Omental fat pad (tissue), 4 donors: ENCODE data around the gene FRMD4A. TPM values are rescaled to one million over a fixed set of nuclear protein-coding genes. Genes with fewer than 3 reads are reported as not detected.

ENCODE experiments used
- ATAC-seq: fragments of 150-250 bp; one replicate; pipeline ENCODE4 v1.9.1; 2016; ENCODE audit warnings: mild to moderate bottlenecking, moderate library complexity; ENCODE audit not compliant: low FRiP score
- DNase-seq: peaks from one replicate; pipeline ENCODE4 v3.0.0-alpha.2; 2019; ENCODE audit warnings: low spot score
- CTCF ChIP-seq, 3 donors: fragments of 450-650 bp; IDR thresholded peaks; one replicate each; pipeline ENCODE4 v1.5.1; 2016 to 2017; ENCODE audit warnings: antibody characterized with exemption in 3 of 3, mild to moderate bottlenecking in 3 of 3, moderate library complexity in 2 of 3
- total RNA-seq, 4 donors: library from RNA; depleted of rRNA; stranded (reverse); fragments of >200 nt; gene quantifications; one replicate each; pipeline ENCODE4 v1.1.0, GENCODE V29; 2016

Gene FRMD4A
- total RNA-seq, 4 donors from 2014 or later: 66.8 to 119 (median 81.6) TPM

GRCh38 chr10:13633689-13634088 lies 697.0 kb downstream of the FRMD4A start:
- ATAC-seq (no peak), DNase-seq (no peak)
- TF ChIP-seq CTCF (IDR thresholded peaks at IDR 0.05): no peak

GRCh38 chr10:13632884-13633440 lies 697.8 kb downstream of the FRMD4A start:
- TF ChIP-seq CTCF (IDR thresholded peaks at IDR 0.05): no peak
- no peak for DNase-seq
- ATAC-seq: no peak

GRCh38 chr10:13632440-13632839 lies 698.3 kb downstream of the FRMD4A start:
- DNase-seq (no peak), ATAC-seq (no peak)
- TF ChIP-seq CTCF (IDR thresholded peaks at IDR 0.05): no peak

GRCh38 chr10:13631594-13631993 lies 699.1 kb downstream of the FRMD4A start:
- no peak for DNase-seq
- ATAC-seq: no peak
- no peak for TF ChIP-seq CTCF (IDR thresholded peaks at IDR 0.05)

- no peak for ATAC-seq
- no peak for DNase-seq
- no peak for TF ChIP-seq CTCF (IDR thresholded peaks at IDR 0.05)
These were observed 700.5 kb downstream of the FRMD4A start for GRCh38 chr10:13630231-13630630.

GRCh38 chr10:13629116-13629515 lies 701.6 kb downstream of the FRMD4A start:
- ATAC-seq (no peak), DNase-seq (no peak)
- TF ChIP-seq CTCF (IDR thresholded peaks at IDR 0.05): no peak

GRCh38 chr10:13628661-13629060 lies 702.1 kb downstream of the FRMD4A start:
- no peak for DNase-seq
- ATAC-seq: no peak
- no peak for TF ChIP-seq CTCF (IDR thresholded peaks at IDR 0.05)
